ENCODE results near the gene KRT37.
A peak's percentile ranks its signal among the peaks of the same experiment; 100 is the strongest.

KRT37 gene

DNA sequence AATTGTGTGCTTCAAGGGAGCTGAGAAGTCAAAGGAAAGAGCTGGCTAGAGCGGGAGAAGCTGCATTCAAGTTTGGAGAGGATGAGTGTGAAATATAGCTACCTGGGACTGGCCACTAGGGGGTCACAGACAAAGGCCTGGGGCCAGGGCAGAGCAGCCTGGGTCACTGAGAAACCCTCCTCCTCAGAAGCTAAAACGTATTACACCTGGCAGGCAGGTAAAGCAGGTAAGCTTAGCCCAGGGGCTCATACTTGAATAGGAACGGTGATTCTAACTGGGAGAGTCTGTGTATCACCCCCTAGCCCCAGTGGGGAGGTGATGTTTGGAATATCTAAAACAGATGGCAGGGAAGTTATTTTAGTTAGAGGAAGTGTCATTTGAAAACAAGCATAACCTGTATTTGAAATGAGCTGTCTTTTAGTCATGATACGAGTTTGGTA lies 6.8 kb downstream of the KRT37 start:
- H3K4me3 ChIP-seq (ENCODE audit: low read depth, low read length): no peak overlapping the region
- TF ChIP-seq, protein P1, sequence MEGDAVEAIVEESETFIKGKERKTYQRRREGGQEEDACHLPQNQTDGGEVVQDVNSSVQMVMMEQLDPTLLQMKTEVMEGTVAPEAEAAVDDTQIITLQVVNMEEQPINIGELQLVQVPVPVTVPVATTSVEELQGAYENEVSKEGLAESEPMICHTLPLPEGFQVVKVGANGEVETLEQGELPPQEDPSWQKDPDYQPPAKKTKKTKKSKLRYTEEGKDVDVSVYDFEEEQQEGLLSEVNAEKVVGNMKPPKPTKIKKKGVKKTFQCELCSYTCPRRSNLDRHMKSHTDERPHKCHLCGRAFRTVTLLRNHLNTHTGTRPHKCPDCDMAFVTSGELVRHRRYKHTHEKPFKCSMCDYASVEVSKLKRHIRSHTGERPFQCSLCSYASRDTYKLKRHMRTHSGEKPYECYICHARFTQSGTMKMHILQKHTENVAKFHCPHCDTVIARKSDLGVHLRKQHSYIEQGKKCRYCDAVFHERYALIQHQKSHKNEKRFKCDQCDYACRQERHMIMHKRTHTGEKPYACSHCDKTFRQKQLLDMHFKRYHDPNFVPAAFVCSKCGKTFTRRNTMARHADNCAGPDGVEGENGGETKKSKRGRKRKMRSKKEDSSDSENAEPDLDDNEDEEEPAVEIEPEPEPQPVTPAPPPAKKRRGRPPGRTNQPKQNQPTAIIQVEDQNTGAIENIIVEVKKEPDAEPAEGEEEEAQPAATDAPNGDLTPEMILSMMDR (IDR thresholded peaks at IDR 0.05; ENCODE audit: borderline replicate concordance, insufficient read depth, low read depth, low read length): peak; percentile 64

DNA sequence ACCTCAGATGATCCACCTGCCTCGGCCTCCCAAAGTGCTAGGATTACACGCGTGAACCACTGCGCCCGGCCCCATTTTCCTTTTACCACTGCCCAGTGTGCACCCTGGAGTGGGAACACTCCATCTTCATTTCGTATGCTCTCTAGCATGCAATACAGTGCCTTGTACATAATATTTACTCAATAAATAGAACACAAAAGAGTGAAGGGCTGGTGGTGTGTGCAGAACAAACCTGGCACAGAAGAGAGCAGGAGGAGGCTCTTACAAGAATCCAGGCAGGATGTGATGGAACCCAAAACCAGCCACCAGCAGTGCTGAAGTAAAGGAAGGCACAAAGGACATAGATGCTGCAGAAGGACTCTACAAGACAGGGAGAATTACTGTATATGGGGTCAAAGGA lies 7.3 kb downstream of the KRT37 start:
- TF ChIP-seq, protein P1 (IDR thresholded peaks at IDR 0.05; ENCODE audit: borderline replicate concordance, insufficient read depth, low read depth, low read length): no peak
- H3K4me3 ChIP-seq (ENCODE audit: low read depth, low read length): no peak overlapping the region

DNA sequence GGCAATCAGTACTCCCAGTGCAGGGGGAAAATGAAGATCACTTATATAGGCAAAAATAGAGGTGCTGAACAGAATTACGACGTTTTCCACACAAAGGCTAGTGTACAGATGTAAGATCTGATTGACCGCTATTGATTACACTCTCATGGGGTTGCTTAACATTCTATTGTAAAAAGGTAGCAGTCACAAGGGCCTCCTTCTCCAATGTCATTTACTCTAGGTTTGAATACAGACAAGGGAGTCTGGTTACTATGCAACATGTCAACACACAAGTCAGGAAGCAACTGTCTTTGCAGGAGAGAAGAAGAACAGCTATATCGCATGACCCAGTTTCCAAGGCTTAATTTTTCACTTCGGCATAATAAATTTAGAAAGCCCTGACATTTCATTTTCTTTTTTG lies 7.9 kb downstream of the KRT37 start:
- no peak overlapping the region for H3K4me3 ChIP-seq (ENCODE audit: low read depth, low read length)
- TF ChIP-seq, protein P1 (IDR thresholded peaks at IDR 0.05; ENCODE audit: borderline replicate concordance, insufficient read depth, low read depth, low read length): no peak

DNA sequence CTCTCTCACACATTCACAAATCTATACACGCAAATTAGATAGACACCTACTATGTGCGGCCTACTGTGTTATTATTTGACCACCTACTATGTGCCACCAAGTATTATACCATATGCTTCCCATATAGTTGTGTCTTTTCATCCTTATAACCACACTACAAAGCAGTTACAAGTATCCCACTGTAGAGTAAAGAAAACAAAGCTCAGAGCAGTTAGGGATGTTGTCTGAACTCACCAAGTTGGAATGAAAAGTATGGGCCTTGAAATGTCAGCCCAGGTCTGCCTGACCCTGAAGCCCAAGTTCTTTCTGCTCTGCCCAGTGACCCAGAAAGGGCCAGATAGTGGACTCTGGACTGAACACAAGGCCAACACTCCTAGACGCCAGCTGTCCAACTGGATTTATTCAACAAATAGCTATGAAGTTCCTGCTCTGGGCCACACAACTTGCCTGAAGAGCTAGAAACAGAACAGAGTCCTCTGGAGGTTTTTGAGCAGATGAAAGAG lies 8.5 kb downstream of the KRT37 start:
- TF ChIP-seq, protein P1 (IDR thresholded peaks at IDR 0.05; ENCODE audit: borderline replicate concordance, insufficient read depth, low read depth, low read length): no peak
- no peak overlapping the region for H3K4me3 ChIP-seq (ENCODE audit: low read depth, low read length)

DNA sequence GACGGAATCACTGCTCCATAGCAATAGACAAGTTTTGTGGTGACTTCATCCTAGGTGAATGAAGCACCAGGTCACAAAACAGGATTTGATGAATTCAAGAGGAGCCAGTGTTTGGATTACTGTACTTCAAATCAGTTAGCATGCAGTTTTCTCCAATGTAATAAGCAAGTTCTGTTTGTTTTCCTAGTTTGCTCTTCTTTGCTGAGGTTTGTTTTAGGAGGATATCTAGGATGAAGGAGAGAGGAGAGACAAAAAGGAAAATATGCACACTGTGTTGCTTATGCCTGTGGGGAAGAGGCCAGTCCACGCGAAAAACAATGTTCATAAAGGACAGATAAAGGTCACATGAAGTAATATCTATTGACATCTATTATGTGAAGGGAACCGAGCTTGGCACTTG lies 9.0 kb downstream of the KRT37 start:
- TF ChIP-seq, protein P1 (IDR thresholded peaks at IDR 0.05; ENCODE audit: borderline replicate concordance, insufficient read depth, low read depth, low read length): no peak
- no peak overlapping the region for H3K4me3 ChIP-seq (ENCODE audit: low read depth, low read length)

DNA sequence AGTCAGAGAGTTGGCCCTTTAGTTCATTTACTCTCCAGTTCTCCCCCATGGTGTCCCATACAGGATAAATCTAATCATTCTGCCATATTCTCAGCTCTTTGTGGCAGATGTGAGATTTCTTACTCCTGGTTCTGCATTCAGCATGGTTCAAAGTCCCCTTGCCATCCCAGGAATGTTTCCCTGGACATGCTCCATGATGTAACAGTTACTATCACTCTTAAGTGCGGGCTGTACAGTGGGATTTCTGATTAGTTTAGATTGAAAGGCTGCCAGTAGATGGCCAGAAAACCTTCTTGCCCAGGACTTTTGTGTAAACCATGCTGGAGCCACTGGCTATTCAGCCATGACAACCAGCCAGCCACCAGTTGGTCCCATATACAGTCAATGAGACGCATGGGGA lies 10.4 kb downstream of the KRT37 start:
- no peak overlapping the region for H3K4me3 ChIP-seq (ENCODE audit: low read depth, low read length)
- TF ChIP-seq, protein P1 (IDR thresholded peaks at IDR 0.05; ENCODE audit: borderline replicate concordance, insufficient read depth, low read depth, low read length): no peak

DNA sequence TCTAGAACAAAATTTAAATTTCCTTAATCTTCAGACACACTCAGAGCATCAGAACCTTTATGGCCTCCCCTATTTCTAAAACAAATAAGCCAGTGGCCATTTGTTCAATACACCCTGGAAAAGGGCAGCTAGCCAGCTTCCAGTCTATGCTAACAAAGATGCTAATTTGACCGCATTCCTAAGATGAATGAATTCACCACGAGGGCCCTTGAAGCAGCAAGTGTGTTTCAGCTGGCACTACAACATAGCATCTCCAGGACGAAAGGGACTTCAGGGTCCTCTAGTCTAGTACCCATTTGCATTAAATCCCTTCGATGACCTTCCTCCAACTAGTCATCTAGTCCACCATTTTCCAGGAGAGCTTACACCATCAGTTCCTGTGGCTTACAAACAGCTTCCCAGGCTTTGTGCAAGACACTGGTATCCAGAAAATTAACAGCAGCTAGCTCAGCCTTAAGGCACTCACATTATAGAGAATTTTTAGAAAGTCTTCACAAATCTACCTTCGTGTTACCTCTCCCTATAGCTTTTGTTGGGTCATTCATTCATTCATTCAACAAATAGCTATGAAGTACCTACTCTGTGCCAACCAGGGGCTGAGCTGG lies 10.9 kb downstream of the KRT37 start:
- TF ChIP-seq, protein P1 (IDR thresholded peaks at IDR 0.05; ENCODE audit: borderline replicate concordance, insufficient read depth, low read depth, low read length): no peak
- no peak overlapping the region for H3K4me3 ChIP-seq (ENCODE audit: low read depth, low read length)

Data from GM12875 (cell line).